Tibial nerve (tissue), 4 donors: ENCODE results near the gene PTOV1.

Experiments
- EP300 ChIP-seq, 2 donors: sonication (generic); formaldehyde crosslinking; IDR thresholded peaks; one replicate each; pipeline ENCODE4 v1.6.1; 2017; ENCODE audit warnings: antibody characterized with exemption in 2 of 2, mild to moderate bottlenecking in 1 of 2
- POLR2A ChIP-seq, 2 donors: fragments of 450-650 bp; IDR thresholded peaks; one replicate each; pipeline ENCODE4 v1.6.1; 2017; ENCODE audit warnings: antibody characterized with exemption in 2 of 2, mild to moderate bottlenecking in 2 of 2, moderate library complexity in 2 of 2
- TF ChIP-seq, protein P1 (sequence below), 5 experiments: fragments of 200-600 bp in 3 of 5; fragments of 450-650 bp in 2 of 5; sonication (generic) in 3 of 5; IDR thresholded peaks; one replicate each; pipeline ENCODE4 v1.5.1; 2016 to 2019; ENCODE audit warnings: antibody characterized with exemption in 5 of 5, mild to moderate bottlenecking in 3 of 5, moderate library complexity in 2 of 5

DNA sequence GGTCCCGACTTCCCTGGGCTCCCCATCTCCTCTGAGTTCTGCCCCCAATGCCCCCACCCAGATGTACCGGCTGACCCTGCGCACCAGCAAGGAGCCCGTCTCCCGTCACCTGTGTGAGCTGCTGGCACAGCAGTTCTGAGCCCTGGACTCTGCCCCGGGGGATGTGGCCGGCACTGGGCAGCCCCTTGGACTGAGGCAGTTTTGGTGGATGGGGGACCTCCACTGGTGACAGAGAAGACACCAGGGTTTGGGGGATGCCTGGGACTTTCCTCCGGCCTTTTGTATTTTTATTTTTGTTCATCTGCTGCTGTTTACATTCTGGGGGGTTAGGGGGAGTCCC is 44.4 kb upstream of the PTOV1 start:
- TF ChIP-seq POLR2A (IDR thresholded peaks at IDR 0.05), result no peak
- TF ChIP-seq, protein P1, sequence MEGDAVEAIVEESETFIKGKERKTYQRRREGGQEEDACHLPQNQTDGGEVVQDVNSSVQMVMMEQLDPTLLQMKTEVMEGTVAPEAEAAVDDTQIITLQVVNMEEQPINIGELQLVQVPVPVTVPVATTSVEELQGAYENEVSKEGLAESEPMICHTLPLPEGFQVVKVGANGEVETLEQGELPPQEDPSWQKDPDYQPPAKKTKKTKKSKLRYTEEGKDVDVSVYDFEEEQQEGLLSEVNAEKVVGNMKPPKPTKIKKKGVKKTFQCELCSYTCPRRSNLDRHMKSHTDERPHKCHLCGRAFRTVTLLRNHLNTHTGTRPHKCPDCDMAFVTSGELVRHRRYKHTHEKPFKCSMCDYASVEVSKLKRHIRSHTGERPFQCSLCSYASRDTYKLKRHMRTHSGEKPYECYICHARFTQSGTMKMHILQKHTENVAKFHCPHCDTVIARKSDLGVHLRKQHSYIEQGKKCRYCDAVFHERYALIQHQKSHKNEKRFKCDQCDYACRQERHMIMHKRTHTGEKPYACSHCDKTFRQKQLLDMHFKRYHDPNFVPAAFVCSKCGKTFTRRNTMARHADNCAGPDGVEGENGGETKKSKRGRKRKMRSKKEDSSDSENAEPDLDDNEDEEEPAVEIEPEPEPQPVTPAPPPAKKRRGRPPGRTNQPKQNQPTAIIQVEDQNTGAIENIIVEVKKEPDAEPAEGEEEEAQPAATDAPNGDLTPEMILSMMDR (IDR thresholded peaks at IDR 0.05), result no peak
- no peak for TF ChIP-seq EP300 (IDR thresholded peaks at IDR 0.05)
